HFF-Myc (cell line): ENCODE results near the gene TMEM39B.

Experiments used
- DNase-seq: peaks from one replicate; pipeline ENCODE4 v3.0.0-alpha.2; 2011; ENCODE audit warnings: low read depth; ENCODE audit errors: extremely low read depth
- H3K4me3 ChIP-seq: replicated peaks from 2 replicates; pipeline ENCODE4 v1.5.1; 2011; ENCODE audit warnings: low read depth, mild to moderate bottlenecking, control low read depth, low read length
- TF ChIP-seq, protein P1 (sequence below): IDR thresholded peaks from 2 replicates; pipeline ENCODE4 v1.5.1; 2012; ENCODE audit warnings: mild to moderate bottlenecking, low read depth, low read length, control low read depth; ENCODE audit errors: missing control alignments

Gene TMEM39B

DNA sequence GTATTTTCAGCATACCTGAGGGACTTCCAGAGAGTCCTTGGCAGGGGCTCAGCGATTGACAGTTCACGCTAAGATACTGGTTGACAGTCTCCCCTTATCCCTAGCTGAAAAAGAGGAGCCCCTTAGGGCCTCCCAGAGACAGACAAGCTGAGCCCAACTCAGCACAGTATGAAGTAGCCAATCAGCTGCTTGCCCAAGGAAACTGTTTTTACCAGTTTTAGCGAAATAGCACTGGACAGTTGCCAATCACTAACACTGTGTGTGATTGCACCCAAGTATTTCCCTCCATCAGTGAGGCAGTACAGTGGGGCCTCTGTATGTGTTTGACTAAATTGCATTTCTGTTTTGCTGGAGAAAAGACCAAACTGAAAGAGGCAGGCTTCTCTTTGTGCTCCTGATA, 32.0 kb upstream of the TMEM39B start:
- TF ChIP-seq, protein P1, sequence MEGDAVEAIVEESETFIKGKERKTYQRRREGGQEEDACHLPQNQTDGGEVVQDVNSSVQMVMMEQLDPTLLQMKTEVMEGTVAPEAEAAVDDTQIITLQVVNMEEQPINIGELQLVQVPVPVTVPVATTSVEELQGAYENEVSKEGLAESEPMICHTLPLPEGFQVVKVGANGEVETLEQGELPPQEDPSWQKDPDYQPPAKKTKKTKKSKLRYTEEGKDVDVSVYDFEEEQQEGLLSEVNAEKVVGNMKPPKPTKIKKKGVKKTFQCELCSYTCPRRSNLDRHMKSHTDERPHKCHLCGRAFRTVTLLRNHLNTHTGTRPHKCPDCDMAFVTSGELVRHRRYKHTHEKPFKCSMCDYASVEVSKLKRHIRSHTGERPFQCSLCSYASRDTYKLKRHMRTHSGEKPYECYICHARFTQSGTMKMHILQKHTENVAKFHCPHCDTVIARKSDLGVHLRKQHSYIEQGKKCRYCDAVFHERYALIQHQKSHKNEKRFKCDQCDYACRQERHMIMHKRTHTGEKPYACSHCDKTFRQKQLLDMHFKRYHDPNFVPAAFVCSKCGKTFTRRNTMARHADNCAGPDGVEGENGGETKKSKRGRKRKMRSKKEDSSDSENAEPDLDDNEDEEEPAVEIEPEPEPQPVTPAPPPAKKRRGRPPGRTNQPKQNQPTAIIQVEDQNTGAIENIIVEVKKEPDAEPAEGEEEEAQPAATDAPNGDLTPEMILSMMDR: no peak
- no peak overlapping the region for H3K4me3 ChIP-seq
- DNase-seq: no peak

- H3K4me3 ChIP-seq: no peak overlapping the region
- DNase-seq: no peak
- TF ChIP-seq, protein P1: no peak
Measured at GRCh38 chr1:32042330-32042729, 30.4 kb upstream of the TMEM39B start.

DNA sequence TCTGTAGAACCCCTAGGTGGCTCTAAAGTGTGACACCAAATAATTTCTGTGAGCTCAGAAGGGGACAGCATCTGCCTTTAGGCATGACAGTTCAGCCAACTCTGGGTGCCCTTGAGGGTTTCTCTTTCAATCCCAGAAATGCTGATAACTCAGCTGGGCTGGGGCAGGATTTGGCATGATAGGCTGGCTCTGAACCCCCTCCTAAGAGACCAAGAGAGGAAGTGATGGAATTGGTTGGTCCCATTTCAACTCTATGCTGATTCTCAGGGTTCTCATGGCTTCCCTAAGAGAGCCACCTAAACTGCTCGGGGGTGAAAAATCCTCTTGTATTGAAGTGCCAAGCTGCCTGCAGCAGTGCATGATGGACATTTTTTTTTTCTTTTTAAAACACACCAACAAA, 28.5 kb upstream of the TMEM39B start:
- TF ChIP-seq, protein P1: no peak

DNA sequence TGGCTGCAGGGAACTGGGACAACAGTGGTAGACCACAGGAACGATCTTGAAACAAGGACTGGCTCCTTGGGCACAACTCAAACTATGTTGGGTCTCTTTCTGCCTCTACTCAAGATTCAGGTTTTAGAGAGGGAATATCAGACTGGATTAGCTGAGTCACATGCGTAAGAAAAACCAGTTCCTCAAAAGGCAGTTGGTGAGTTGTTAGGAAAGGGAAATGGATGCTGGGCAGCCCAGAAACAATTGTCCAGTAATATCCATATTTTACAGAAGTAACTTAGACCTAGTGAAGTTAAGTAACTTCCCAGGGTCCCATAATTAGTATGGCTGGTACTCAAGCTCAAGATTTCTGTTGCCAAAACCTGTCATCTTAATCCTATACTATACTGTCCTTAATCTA, 27.0 kb upstream of the TMEM39B start:
- TF ChIP-seq, protein P1: no peak
- no peak for DNase-seq
- no peak overlapping the region for H3K4me3 ChIP-seq

More for the DNA sequence above, 28.5 kb upstream of the TMEM39B start:
- DNase-seq: no peak
- no peak overlapping the region for H3K4me3 ChIP-seq

- TF ChIP-seq, protein P1: no peak
- DNase-seq: no peak
- H3K4me3 ChIP-seq: no peak overlapping the region
Measured at GRCh38 chr1:32047701-32048100, 25.0 kb upstream of the TMEM39B start.

- H3K4me3 ChIP-seq: no peak overlapping the region
- TF ChIP-seq, protein P1: no peak
- DNase-seq: no peak
Measured at GRCh38 chr1:32048440-32048839, 24.3 kb upstream of the TMEM39B start.

- TF ChIP-seq, protein P1: no peak
- no peak for DNase-seq
Measured at GRCh38 chr1:32051706-32052105, 21.0 kb upstream of the TMEM39B start.

More at GRCh38 chr1:32051706-32052105, 21.0 kb upstream of the TMEM39B start:
- no peak overlapping the region for H3K4me3 ChIP-seq
